Mucosa of stomach (tissue), 1 donor: Measurements from ENCODE around the gene VAC14.

Experiments
- H3K27me3 ChIP-seq: one replicate; pipeline ENCODE4 v1.7.0; 2013; ENCODE audit warnings: mild to moderate bottlenecking, low read length; ENCODE audit not compliant: control insufficient read depth, insufficient read depth
- H3K36me3 ChIP-seq: one replicate; pipeline ENCODE4 v1.7.0; 2013; ENCODE audit warnings: low read length; ENCODE audit not compliant: control insufficient read depth, insufficient read depth
- H3K4me1 ChIP-seq: one replicate; pipeline ENCODE4 v1.7.0; 2013; ENCODE audit warnings: mild to moderate bottlenecking, low read length; ENCODE audit not compliant: control insufficient read depth, insufficient read depth
- H3K4me3 ChIP-seq: one replicate; pipeline ENCODE4 v1.7.0; 2013; ENCODE audit warnings: low read length
- H3K9ac ChIP-seq: one replicate; pipeline ENCODE4 v1.7.0; 2013; ENCODE audit warnings: mild to moderate bottlenecking, low read length, moderate library complexity
- H3K9me3 ChIP-seq: one replicate; pipeline ENCODE4 v1.7.0; 2013; ENCODE audit warnings: mild to moderate bottlenecking, low read length, moderate library complexity; ENCODE audit not compliant: control insufficient read depth
- donor health status: Pancreatic carcinoma.

VAC14 gene

DNA sequence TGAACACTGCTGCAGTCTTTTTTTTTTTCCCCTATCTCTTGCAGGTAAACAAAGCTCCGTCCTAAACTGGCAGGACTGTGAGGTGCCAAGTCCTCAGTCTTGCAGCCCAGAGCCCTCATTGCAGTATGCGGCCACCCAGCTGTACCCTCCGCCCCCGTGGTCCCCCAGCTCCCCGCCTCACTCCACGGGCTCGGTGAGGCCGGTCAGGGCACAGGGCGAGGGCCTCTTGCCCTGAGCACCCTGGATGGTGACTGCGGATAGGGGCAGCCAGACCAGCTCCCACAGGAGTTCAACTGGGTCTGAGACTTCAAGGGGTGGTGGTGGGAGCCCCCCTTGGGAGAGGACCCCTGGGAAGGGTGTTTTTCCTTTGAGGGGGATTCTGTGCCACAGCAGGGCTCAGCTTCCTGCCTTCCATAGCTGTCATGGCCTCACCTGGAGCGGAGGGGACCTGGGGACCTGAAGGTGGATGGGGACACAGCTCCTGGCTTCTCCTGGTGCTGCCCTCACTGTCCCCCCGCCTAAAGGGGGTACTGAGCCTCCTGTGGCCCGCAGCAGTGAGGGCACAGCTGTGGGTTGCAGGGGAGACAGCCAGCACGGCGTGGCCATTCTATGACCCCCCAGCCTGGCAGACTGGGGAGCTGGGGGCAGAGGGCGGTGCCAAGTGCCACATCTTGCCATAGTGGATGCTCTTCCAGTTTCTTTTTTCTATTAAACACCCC is 140.8 kb downstream of the VAC14 start:
- H3K4me1 ChIP-seq, result no peaks in the 10 kb centered on the region
- no peaks in the 10 kb centered on the region for H3K9me3 ChIP-seq
- no peak overlapping the region for H3K9ac ChIP-seq
- H3K36me3 ChIP-seq, result no peaks in the 10 kb centered on the region
- H3K27me3 ChIP-seq, result no peaks in the 10 kb centered on the region
- no peak overlapping the region for H3K4me3 ChIP-seq

DNA sequence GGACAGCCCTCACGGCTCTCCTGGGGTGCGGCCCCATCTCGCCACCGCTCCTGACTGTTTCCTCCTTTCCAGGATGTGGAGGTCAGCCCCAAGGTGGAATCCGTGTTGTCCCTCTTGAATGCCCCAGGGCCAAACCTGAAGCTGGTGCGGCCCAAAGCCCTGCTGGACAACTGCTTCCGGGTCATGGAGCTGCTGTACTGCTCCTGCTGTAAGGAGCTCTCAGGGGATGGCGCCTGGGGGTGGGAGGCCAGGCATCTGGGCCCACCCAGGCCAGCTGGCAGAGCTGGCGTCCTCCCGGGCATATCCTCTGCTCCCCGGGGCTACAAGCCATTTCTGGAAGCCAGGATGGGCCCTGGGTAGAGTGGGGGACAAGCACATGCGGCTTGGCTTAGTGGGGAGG is 141.4 kb downstream of the VAC14 start:
- Histone ChIP-seq H3K4me1 (no peaks in the 10 kb centered on the region), H3K9me3 (no peaks in the 10 kb centered on the region), H3K27me3 (no peaks in the 10 kb centered on the region), H3K9ac (no peak overlapping the region), H3K4me3 (no peak overlapping the region), H3K36me3 (no peaks in the 10 kb centered on the region)

DNA sequence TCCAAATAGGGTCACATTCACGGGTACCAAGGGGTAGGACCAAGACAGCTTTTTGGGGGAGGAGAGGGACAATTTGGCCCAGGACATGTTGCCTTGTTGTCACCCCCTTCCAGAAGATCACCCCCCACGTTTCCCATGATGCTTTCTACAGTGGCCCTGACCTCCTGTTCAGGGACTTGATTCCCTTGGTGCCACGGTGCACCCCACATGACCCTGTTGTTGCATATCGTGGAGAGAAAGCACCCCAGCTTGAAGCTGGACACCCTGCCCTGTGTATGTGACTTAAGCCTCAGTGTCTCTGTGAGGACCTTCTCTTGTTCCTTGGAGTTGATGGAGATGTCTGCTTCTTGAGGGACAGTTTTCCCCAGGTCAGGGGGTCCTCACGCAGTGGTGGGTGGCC is 142.0 kb downstream of the VAC14 start:
- H3K36me3 ChIP-seq, result no peaks in the 10 kb centered on the region
- peaks cover 4% of the 10 kb centered on the region for H3K4me1 ChIP-seq
- no peak overlapping the region for H3K9ac ChIP-seq
- no peak overlapping the region for H3K4me3 ChIP-seq
- no peaks in the 10 kb centered on the region for H3K9me3 ChIP-seq
- H3K27me3 ChIP-seq, result no peaks in the 10 kb centered on the region

DNA sequence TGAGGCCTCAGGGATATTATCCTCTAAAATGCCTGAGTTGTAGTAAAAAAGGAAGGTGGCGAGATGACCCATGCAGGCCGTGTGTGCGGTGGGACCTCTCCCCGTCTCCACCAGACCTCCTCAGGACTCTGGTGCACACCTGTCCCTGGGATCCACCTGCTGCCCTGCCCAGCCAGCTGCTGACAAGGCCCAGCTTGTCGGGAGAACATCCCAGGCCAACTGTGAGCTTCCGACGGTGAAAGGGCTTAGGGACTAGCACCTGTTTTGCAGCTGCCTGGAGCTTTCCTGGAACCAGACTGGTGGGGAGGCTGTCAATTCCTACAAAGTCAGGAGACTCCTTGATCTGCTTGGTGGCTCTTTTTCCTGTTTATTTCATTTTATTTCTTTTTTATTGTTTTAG is 143.0 kb downstream of the VAC14 start:
- Histone ChIP-seq H3K9me3 (no peaks in the 10 kb centered on the region), H3K36me3 (no peaks in the 10 kb centered on the region), H3K9ac (no peak overlapping the region), H3K4me3 (no peak overlapping the region), H3K4me1 (peaks cover 6% of the 10 kb centered on the region), H3K27me3 (no peaks in the 10 kb centered on the region)

DNA sequence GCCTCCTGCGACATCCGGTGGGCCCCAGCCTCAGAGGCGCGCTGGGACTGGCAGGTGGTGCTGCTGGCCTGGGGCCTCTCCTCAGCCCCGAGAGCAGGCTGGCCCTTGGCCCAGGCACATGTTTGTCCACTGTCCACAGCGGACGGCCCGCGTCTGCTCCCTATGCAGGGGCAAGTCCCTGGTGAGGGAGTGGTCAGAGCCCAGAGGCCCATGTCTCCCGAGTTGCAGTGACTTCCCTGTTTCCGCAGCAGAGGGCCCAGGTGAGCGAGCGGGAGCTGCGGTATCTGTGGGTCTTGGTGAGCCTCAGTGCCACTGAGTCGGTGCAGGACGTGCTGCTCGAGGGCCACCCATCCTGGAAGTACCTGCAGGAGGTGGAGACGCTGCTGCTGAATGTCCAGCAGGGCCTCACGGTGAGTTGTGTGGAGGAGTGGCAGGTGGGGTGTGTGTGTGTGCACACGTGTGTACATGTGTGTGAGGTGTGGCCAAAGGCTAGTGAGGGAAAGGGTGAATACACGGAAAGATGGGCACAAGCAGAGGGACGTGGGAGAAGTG is 144.2 kb downstream of the VAC14 start:
- Histone ChIP-seq H3K9ac (no peak overlapping the region), H3K27me3 (no peaks in the 10 kb centered on the region), H3K4me3 (no peak overlapping the region), H3K9me3 (no peaks in the 10 kb centered on the region), H3K4me1 (peaks cover 6% of the 10 kb centered on the region), H3K36me3 (no peaks in the 10 kb centered on the region)

DNA sequence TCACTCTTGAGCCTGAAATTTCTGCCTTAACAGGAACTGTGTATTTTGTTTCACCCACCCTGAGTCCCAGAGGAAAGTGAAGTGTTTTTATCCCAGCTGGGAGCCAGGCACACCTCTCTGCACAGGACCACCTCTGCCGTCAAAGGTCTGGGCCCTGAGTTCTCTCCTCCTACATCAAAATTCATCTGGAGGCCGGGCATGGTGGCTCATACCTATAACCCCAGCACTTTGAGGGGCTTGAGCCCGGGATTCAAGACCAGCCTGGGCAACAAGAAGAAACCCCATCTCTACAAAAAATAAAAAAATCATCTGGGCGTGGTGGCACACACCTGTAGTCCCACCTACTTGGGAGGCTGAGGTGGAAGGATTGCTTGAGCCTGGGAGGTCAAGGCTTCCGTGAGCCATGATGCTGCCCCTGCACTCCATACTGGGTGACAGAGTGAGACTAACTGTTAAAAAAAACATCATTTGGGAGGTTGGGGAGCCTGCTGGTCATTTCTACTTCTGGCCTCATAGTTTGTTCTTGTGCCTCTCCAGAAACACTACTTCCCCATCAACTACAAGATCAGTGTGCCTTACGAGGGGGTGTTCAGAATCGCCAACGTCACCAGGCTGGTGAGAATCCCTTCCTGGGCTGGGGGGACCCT is 144.8 kb downstream of the VAC14 start:
- Histone ChIP-seq H3K36me3 (no peaks in the 10 kb centered on the region), H3K4me1 (peaks cover 6% of the 10 kb centered on the region), H3K27me3 (no peaks in the 10 kb centered on the region), H3K9me3 (no peaks in the 10 kb centered on the region), H3K4me3 (no peak overlapping the region), H3K9ac (no peak overlapping the region)

DNA sequence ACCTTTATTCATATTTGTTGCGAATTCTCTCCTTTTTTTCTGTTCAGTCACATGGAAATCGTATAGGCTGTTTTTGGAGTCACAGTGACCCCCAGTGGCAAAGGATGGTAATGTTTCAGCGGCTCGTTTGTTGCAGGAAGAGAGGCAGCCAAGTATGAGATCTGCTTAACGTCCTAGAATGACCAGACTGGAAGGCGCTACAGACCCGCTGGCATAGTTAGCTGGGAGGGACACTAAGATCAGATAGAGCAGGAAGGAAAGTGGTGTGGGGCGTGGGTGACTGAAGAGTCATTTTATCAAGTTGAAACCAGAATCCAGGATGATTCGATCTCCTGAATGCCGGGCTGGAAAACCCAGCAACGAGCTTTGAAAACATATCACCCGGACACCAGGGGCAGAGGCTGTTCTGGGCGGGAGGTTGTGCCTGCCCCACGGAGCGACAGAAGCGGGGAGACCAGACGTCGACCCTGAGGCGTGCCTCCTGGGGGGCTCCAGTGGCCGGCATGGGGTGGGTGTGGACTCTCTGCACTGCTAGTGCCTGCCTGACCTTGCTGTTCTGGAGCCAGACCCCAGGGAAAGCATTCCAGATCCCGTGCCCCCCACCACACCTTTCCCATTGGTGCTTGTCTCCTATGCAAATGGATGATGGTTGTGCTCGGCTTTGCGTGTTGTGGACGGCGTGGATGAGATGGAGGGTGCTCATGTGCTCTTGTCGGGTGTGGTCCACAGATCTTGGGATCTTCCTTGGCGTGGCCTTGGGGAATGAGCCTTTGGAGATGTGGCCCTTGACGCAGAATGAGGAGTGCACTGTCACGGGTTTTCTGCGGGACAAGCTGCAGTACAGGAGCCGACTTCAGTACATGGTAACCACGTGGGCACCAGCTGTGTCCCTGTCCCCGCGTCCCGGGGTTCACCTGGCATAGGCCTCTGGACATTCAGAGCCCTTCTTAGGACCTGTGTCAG is 146.9 kb downstream of the VAC14 start:
- no peaks in the 10 kb centered on the region for H3K9me3 ChIP-seq
- no peak overlapping the region for H3K4me3 ChIP-seq
- peak overlapping the region; percentile 32 for H3K9ac ChIP-seq
- H3K4me1 ChIP-seq, result peaks cover 6% of the 10 kb centered on the region
- no peaks in the 10 kb centered on the region for H3K36me3 ChIP-seq
- no peaks in the 10 kb centered on the region for H3K27me3 ChIP-seq

GRCh38 chr16:70653406-70653805 is 147.6 kb downstream of the VAC14 start:
- no peaks in the 10 kb centered on the region for H3K27me3 ChIP-seq
- H3K4me1 ChIP-seq, result peaks cover 6% of the 10 kb centered on the region
- no peaks in the 10 kb centered on the region for H3K36me3 ChIP-seq
- no peak overlapping the region for H3K9ac ChIP-seq
- no peaks in the 10 kb centered on the region for H3K9me3 ChIP-seq
- no peak overlapping the region for H3K4me3 ChIP-seq

- no peaks in the 10 kb centered on the region for H3K9me3 ChIP-seq
- no peaks in the 10 kb centered on the region for H3K27me3 ChIP-seq
- no peak overlapping the region for H3K9ac ChIP-seq
- H3K36me3 ChIP-seq, result no peaks in the 10 kb centered on the region
- no peak overlapping the region for H3K4me3 ChIP-seq
- peaks cover 6% of the 10 kb centered on the region for H3K4me1 ChIP-seq
Observed at GRCh38 chr16:70652322-70652721, 148.6 kb downstream of the VAC14 start.

- Histone ChIP-seq H3K9me3 (no peaks in the 10 kb centered on the region), H3K4me1 (peaks cover 6% of the 10 kb centered on the region), H3K27me3 (no peaks in the 10 kb centered on the region), H3K36me3 (no peaks in the 10 kb centered on the region), H3K9ac (no peak overlapping the region), H3K4me3 (no peak overlapping the region)
Observed at GRCh38 chr16:70651524-70651923, 149.4 kb downstream of the VAC14 start.

- Histone ChIP-seq H3K4me1 (peaks cover 6% of the 10 kb centered on the region), H3K36me3 (no peaks in the 10 kb centered on the region), H3K9me3 (no peaks in the 10 kb centered on the region), H3K27me3 (no peaks in the 10 kb centered on the region), H3K4me3 (no peak overlapping the region), H3K9ac (no peak overlapping the region)
Observed at GRCh38 chr16:70650216-70650615, 150.7 kb downstream of the VAC14 start.

DNA sequence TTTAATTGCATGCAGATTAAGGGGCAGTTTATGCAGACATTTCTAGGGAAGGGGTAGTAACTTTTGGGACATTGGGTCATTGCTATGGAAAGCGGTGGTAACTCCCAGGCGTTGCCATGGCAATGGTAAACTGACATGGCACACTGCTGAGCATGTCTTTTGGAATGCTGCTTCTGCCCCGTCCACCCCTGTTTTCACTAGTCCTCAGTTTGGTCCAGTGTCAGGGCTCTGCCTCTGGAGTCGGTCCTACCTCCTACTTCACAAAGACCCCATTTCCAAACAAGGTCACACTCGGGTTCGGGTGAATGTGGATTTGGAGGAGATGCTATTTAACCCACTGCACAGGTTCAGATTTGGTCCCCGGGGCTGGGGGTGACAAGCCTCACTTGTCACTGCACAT is 151.7 kb downstream of the VAC14 start:
- no peak overlapping the region for H3K4me3 ChIP-seq
- no peak overlapping the region for H3K9ac ChIP-seq

More for the DNA sequence above, 151.7 kb downstream of the VAC14 start:
- Histone ChIP-seq H3K4me1 (peaks cover 6% of the 10 kb centered on the region), H3K27me3 (no peaks in the 10 kb centered on the region), H3K9me3 (no peaks in the 10 kb centered on the region), H3K36me3 (no peaks in the 10 kb centered on the region)
